HG02938 (cell line): ENCODE results near the gene TBXAS1.

Experiments
- ATAC-seq: cut with Tn5 transposase; IDR thresholded peaks from one replicate; pipeline ENCODE4 v1.9.1; 2021; ENCODE audit warnings: mild to moderate bottlenecking, moderate library complexity; ENCODE audit not compliant: unreplicated experiment

Gene TBXAS1

DNA sequence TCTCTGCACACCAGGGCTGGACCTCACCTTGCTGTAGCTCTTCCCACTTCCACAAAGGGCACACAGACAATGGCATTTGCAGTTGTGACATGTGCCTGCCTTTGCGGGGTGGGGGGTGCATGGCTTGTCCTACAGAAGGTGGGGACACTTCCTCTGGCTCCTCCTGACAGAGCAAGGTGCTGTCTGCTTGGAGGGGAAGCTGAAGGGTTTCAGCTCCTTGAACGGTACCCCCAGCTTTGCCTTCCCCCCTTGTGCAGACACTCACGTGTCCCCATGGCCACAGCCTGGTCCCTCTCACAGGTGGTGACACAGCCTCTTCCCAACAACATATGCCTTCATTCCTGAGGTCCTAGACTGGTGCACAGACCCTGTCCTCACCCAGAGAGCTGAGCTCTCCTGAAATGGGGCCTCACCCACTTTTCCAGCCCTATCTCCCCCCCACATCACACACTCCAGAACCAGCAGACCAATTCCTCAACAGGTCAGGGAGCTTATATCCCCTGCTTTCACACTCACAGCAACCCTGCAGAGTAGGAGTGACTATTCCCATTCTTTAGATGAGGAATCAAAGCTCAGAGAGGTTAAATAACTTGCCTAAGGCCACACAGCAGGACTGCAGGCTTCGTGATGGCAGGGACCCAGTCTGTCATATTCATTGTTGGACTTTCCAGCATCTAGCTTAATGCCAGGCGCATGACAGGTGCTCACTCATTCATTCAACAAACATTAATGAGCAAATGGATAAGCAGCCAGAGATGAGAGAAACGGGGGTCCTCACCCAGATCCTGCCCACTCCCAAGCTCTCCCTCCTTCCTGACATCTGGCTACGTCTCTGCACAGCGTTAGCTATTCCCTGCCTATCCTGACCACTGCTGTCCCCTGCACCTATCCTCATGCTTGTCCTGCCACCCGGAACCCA lies 189.3 kb downstream of the TBXAS1 start:
- no peak for ATAC-seq

DNA sequence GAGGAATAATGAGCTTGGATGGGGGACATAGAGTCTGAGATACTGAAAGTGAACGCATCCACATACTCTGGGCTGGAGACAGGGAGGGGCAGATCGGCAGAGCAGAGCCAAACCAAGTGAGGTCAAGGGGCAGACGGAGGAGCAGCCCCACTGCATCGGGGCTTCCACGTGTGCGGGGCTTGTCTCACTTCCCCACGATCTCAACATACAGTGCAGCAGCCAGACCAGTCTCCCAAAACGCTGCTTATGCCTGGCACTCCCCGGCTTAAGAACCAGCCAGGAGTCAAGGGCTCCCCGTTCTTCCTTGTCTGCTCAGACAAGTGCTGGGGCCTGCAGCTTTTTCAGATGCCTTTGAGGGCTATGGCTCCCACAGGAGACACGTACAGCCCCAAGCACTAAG lies 190.1 kb downstream of the TBXAS1 start:
- ATAC-seq, result no peak

DNA sequence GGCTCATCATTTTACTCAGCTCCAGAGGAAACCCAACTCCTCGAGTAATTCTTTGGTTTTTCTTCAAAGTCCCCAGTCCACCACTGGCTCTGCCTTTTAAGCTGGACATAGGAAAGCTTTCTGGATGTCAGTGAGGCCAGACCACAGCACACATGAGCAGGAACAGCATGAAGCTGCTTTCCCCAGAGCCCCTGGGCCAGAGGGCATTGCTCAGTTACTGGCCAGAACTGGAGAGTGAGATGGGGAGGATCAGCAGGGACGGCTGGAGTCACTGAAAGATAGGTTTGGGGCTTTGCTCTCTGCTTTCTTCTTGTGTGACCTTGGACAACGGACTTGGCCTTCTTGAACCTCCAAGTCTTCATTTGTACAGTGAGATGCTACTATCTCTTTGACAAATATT lies 190.5 kb downstream of the TBXAS1 start:
- no peak for ATAC-seq

DNA sequence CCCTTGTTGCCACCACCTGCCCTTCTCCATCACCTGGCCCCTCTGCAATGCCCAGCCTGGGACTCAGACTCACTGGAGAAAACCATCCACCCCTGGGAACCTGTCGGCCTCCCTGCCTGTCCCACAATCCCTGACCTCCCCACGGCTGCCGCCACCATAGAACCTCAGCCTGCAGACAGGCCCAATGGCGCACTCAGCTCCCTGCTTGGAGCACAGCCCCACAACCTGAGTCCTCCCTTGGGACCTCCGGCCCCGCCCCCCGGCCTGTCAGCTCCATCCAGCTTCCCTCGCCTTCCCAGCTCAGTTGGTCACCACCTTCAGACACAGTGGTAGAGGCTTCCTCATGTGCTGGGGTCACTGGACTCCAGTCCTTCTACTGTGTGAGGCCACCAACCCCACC lies 192.5 kb downstream of the TBXAS1 start:
- ATAC-seq, result no peak

DNA sequence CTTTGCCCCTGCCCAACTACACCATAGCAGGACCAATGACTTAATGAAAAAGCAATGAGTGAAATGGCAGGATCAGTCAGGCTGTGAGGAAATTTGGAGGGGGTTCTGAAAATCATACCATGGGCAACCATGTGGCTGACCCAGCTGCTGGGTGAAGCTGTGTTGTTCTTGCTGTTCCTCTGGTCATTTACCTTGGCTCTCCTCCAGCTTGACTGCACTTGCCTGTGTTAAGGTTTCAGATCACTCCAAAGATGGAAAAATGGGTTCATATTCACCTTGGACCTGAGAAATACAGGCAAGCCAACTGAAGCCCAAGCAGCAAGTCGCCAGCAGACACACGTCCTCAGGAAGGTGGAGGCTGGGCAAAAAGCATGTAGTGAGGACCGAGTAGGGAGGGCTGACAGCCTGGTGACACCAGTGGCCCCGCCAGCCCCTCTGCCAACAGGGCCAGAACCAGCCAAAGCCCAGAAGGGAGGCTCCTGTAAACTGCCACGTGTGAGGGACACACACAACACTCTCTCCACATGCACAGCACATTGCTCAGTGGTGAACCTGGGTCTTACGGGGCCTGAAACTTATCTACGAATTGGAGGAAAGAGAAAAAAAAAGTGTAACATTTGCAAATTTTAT lies 193.6 kb downstream of the TBXAS1 start:
- ATAC-seq, result no peak

DNA sequence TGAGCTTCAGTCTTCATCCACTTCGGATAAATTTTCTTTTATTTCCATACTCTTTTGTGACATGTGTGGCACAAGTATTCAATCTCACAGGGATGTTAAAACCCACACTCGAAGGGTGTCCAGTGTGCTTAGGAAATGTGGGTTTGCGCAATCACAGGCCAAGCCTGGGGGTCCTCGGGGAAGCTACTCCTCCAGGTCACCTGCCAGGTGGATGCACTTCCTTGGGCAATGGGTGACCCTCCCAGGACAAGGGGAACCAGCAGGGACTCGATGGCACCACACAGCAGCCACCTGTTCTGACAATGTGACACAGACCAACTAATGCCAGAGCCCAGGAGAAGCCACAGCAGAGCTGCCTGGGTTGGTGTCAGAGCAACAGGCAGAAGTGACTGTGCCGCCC lies 194.7 kb downstream of the TBXAS1 start:
- no peak for ATAC-seq

DNA sequence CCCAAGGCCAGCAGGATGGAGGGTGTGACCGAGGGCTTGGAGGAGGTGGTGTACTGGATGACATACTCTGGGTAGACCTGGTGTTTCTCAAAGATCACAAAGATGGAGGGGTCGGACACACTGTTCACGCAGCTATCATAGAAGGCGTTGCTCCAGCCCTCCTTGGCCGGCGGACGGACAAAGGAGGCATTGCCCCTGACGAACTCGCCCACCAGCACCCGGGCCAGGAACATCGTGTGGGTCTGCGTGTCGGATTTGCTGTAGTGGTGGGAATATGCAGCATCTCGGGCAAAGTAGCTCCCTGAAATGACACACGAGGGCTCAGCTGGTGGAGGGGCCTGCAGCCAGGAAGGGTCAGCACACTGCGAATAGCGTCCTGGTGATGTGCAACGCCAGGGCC lies 195.5 kb downstream of the TBXAS1 start:
- ATAC-seq, result no peak

DNA sequence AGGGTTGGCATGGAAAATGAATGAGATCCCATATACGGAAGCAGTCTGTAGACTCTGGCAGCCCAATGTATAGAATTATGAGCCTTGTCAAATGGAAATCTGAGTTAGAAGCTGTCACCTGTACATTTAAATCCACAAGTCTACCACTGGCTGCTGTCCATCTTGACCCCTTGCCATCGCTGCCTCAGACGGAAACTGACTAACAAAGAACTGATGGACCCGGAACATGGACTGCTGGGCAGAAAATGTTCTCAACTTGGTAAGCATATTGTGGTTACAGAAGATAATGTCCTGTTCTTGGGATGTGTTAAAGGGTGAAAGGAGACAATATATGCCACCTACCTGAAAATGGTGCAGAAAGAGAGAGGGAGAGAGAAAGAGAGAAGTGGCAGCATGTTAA lies 196.2 kb downstream of the TBXAS1 start:
- no peak for ATAC-seq

DNA sequence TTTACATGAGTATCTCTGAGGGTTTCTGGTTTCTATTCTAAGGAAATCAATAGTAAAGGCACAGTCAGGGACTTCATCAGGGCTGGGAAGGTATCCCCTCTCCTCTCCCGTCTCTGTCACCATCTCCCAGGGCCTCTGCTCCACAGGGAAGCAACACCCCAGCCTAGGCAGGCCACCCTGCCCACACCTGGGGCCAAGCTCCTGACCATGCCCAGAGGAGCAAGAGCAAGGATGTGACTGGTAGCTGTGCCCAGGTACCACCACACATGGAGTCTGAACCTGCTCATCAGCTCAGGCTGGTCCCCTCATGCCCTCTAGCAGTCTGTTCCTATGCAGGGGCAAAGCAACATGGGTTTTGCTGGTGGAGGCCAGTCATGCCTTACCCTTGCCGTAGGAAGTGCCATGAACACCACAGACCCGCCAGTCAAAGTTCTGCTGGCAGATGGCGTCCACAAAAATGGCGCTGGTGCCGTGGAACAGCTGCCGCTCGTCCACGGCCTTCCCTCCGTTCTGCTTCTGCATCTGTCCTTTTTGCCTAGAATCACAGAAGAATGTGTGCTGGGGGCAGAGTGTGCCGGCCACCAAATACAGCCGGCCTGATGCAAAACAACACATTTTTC lies 196.9 kb downstream of the TBXAS1 start:
- no peak for ATAC-seq

DNA sequence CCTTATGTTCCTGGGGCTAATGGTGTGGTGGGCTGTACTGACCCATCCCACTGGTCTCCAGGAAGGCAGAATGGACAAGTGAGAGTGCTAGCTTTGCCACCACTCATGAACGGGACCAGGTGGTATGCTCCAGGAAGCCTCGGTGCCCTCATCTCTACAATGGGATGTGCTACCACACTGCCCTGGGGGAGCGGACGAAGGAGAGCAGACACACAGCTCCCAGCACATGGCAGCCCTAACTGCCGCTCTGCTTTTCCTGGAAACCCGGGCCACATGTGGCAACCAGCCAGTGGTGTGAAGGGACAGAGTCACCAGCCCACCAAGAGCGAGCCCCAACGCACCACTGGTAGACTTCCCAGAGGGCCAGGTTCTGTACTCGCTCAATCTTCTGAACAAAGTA lies 197.9 kb downstream of the TBXAS1 start:
- no peak for ATAC-seq

DNA sequence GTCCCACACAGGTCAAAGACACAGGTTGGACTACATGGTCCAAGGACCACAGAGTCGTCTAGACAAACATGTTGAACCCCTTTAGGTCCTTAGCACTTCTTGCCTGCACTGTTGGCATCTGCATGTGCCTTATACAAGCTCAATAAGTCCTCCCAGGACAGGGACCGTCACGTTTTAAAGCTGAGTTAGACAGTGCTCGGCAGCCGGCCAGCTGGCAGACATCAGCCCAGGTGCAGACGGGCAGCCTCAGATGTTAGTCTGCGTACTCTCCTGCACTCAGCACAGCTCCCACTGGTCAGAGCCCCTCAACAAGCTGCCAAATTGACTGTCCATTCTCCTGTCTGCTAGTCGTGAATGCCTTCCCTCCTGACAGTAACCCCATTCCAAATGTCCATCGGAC lies 198.8 kb downstream of the TBXAS1 start:
- ATAC-seq, result no peak

DNA sequence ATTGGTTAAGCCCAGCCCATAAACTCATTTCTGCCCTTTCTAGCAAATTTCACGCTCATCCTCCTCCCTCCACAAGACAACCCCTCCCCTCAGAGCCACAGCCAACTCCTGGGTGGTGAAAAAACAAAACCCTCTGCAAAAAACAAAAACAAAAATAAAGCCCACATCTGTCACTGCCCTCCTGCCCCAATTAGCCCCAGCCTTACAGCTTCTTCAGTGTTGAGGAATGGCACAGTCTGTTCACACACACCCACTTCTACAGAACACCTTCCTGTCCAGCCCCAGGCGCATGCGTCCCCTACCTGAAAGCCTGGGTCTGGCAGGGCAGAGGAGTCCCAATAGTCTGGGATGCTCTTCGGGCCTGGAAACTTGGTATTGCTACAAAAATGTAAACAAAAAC lies 199.2 kb downstream of the TBXAS1 start:
- ATAC-seq, result no peak

DNA sequence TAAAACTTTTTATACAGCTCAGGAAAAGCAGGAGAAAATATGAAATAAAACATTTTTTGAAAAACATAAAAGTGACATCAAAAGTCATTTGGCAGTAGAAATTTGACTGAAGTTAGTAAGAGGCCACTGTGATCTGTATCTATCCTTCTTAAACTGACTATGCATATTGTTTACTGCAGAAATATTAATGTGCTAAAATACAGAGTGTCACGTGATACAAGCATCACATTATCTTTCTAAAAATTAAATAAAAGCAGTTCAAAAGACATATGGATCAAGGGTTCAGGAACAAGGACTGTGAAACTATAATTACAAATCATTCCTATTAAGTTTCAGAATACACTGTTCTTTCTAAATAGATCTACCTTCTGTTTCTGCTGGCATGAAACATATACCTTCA lies 200.0 kb downstream of the TBXAS1 start:
- ATAC-seq, result no peak

DNA sequence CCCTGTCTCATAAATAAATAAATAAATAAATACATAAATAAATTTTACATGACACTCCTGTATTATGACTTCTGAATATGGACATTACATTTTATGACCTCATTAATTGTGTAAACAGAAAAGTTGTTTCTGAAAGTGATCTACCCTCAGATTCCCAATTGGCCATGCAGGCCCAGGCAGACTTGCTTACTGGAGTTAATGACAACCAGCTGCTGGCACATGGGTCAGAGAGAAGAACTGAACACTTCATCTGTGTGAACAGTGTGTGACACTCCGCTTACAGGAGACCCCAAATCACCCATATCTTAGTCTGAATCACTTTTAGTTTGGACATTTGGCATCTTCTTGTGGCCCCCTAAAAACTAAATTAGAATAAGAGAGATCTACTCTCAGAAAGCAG lies 202.3 kb downstream of the TBXAS1 start:
- no peak for ATAC-seq

DNA sequence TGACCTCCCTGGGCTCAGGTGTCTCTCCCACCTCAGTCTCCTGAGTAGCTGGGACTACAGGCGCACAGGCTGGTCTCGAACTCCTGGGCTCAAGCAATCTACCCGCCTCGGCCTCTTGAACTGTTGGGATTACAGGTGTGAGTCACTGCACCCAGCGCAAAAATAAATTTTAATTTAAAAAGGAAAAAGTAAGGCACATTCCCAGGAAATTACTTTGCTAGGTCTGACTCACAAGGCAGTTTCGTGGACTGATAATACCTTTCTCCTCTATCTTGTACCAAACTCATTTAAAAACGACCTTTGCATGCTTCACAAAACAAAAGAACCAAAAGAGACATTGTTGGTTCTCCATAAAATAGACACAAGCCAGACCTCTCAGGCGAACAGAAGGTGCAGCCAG lies 204.0 kb downstream of the TBXAS1 start:
- no peak for ATAC-seq

DNA sequence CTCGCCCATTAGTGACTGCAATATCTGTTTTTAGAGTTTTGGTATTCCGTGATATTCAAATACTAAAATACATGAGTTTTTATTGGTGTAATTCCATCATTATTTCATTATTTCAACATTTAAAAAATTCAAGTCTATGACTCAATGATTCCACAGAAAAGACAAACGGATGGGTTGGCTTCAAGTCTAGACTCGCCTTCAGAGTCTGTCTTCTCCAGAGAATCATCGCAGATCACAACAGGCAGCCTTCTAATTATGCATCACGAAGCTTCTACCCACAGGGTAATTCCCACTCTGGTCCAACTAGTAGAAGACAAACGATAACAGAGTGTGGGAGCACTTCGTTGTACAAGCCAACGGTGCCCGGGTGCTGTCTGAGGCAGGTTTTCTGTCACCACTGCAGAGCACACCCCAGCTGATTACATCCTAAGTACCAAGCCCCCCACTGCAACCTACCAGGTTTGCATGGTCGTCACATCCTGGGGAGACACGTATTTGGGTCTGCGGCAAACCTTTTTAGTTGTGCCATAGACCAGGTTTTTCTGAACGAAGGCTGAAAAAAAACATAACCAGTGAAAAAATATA lies 204.8 kb downstream of the TBXAS1 start:
- ATAC-seq, result no peak

DNA sequence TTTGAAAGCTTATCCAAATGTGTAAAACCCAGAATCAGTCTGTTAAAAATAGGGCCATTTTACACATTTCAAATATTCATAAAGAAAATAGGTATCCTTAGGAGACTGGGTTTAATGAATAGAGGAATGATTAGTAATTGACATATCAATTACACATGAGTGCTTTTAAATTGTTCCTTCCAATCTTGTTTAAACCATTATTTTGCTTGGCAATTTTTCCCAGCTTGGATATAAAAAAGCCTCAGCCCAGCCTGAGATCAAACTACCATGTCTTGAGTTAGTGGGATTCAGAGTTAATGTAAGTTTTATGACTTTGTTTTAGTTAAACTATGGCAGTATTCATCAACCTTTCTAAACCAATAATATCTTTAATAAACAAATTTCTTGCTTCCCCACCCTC lies 205.4 kb downstream of the TBXAS1 start:
- ATAC-seq, result no peak

DNA sequence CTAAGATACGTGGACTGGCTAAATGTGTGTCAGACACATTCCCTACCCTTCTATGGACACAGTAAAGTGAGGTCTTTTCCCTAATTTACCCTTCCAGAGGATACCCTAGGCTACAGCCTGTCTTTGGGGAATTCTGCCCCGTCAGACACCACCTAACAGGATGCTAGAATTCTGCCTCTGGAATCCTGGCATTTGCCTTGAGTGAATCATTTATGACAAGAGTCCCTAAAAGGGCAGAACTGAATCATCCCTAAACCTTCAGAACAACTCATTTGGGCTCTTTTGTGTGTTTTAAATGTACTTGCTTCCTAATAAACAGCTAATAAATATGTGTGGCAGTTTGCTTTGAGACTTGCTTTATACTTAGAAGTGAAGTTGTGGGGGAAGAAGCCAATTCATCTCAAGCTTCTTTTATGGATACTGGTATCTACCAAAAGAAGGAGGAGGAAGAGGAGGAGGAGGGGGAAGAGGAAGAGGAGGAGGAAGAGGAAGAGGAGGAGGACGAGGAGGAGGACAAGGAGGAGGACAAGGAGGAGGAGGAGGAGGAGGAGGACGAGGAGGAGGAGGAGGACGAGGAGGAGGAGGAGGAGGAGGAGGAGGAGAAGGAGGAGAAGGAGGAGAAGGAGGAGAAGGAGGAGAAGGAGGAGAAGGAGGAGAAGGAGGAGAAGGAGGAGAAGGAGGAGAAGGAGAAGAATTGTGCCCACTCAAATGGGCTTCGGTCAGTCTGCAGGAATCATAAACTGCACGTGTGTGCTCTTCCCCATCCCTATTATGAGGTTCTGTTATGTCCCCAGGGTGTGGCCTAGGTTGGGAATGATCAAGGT lies 206.5 kb downstream of the TBXAS1 start:
- no peak for ATAC-seq

DNA sequence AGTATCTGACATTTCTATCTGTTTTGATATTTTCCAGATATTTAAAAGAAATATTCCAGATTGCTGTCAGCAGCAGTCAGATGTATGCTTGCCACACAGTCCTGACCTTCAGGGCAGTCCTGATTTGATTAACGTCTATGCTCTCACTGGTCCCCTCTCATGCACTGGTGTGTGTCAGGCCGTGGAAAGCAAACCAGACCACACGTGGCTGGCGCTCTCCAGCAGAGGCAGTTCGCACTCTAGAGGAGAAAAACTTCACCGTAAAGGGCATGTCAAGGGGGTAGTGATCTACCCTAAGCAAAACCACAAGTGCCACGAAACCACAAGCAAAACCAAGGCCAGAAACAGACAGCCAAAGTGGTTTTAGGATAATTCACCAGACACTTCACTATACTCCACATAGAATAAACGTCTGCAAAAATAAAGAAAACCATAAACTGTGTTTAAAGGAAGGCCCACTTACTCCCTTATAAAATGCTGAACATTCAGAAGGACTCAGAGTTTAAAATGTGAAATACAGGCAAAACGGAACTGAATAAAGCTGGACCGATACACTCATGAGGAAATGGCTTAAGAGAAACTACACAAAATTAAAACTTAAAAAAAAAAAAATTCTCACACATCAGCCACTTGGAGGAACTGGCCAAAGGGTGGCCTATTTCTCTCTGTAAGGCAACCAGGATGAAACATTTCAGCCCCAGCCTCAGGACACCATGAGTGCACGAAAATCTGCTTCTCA lies 207.3 kb downstream of the TBXAS1 start:
- ATAC-seq, result no peak

DNA sequence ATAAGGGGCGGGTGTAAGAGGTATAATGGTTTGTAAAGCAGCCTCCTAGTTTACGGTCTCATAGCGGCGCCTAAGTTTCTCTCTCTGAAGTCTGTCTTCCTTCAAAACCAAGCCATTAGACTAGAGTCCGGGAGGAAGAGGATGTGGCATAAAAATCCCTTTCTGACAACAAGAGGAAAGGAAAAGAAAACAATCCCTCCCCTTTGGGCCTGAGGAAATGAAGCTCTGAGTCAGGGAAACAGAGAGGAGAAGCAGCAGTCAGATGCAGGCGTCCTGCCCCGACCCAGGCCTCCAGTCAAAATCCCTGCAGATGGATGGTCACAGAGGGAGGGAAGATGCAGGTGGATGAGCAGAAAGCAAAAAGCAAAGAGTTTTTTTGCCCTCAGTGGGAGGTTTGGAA lies 210.0 kb downstream of the TBXAS1 start:
- ATAC-seq, result no peak
